SJCRH30 (cell line): ENCODE measurements around the gene DNAJC1. TPM values are rescaled to one million over a fixed set of nuclear protein-coding genes. Genes with fewer than 3 reads are reported as not detected.
"Not testable (repeated sequence)": the region's sequence is repeated elsewhere in the genome, so short reads cannot be mapped to it uniquely, and the experiment has no call there.

Source experiments
- DNase-seq, 2 experiments: peaks; one replicate each; pipeline ENCODE4 v3.0.0-alpha.2; 2015 to 2020
- H3K27ac ChIP-seq: fragments of 250-450 bp; sonication (Bioruptor Pico); 2 replicates; pipeline ENCODE4 v1.5.1; 2020; ENCODE audit warnings: mild to moderate bottlenecking, moderate library complexity
- H3K27me3 ChIP-seq: fragments of 250-450 bp; sonication (Bioruptor Pico); 2 replicates; pipeline ENCODE4 v1.5.1; 2020; ENCODE audit warnings: mild to moderate bottlenecking, moderate library complexity
- H3K36me3 ChIP-seq: fragments of 250-450 bp; sonication (Bioruptor Pico); 2 replicates; pipeline ENCODE4 v1.5.1; 2020; ENCODE audit warnings: mild to moderate bottlenecking, moderate library complexity
- H3K4me1 ChIP-seq: fragments of 250-450 bp; sonication (Bioruptor Pico); 2 replicates; pipeline ENCODE4 v1.5.1; 2020; ENCODE audit warnings: mild to moderate bottlenecking, moderate library complexity
- H3K4me3 ChIP-seq: fragments of 250-450 bp; sonication (Bioruptor Pico); 2 replicates; pipeline ENCODE4 v1.5.1; 2020; ENCODE audit warnings: mild to moderate bottlenecking, moderate library complexity
- H3K9me3 ChIP-seq: fragments of 250-450 bp; sonication (Bioruptor Pico); replicated peaks from 2 replicates; pipeline ENCODE4 v1.5.1; 2020; ENCODE audit warnings: mild to moderate bottlenecking, moderate library complexity
- total RNA-seq: library from RNA; depleted of rRNA; stranded (reverse); fragments of >200 nt; shearing (Covaris generic); gene quantifications from 2 replicates; pipeline ENCODE4 v1.2.3, GENCODE V29; 2014

The DNAJC1 gene
- total RNA-seq, 1 experiment from 2014 or later = 11.4 TPM

- no peaks in the 10 kb centered on the region; the same call in 1 of the 2 replicates for H3K36me3 ChIP-seq
- peaks cover 10% of the 10 kb centered on the region for H3K9me3 ChIP-seq
- H3K4me3 ChIP-seq = no peak overlapping the region
- no peaks in the 10 kb centered on the region for H3K27me3 ChIP-seq
- DNase-seq = no peak
- no peaks in the 10 kb centered on the region for H3K4me1 ChIP-seq
- no peak overlapping the region for H3K27ac ChIP-seq
These were observed 178.2 kb downstream of the DNAJC1 start for GRCh38 chr10:21825345-21825744.

DNA sequence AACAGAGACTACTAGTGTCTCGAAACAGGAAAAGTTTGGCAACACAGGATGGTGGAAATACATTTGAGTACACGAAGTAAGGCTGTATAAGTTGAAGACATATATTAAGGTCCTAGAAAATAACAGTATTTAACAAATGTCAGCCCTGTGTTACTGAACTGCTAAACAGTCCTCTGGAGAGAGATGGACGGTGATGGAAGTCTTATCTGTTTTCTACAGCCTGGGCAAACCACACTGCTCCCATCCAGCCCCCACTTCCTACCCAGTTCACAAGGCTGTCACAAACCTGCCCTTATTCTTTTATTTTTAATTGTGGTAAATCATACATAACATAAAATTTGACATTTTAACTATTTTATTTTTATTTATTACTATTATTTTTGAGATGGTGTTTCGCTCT, 179.1 kb downstream of the DNAJC1 start:
- DNase-seq = no peak
- Histone ChIP-seq H3K4me1 (no peaks in the 10 kb centered on the region), H3K36me3 (no peaks in the 10 kb centered on the region; the same call in 1 of the 2 replicates)

DNA sequence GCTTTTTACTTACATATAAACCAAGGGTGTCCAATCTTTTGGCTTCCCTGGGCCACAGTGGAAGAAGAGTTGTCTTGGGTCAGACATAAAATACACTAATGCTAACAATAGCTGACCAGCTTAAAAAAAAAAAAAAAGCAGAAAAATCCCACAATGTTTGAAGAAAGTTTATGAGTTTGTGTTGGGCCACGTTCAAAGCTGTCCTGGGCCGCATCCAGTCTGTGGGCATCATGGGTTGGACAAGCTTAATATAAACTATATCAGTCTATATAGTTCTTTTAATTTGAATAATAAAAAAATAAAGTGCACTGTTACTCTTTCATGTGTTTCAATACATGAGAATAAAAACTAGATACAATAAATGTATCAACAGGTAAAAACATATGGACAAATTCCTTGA, 179.9 kb downstream of the DNAJC1 start:
- DNase-seq = no peak
- Histone ChIP-seq H3K9me3 (peaks cover 10% of the 10 kb centered on the region), H3K4me3 (no peak overlapping the region)

More for the DNA sequence above, 179.1 kb downstream of the DNAJC1 start:
- H3K4me3 ChIP-seq = no peak overlapping the region
- H3K27ac ChIP-seq = no peak overlapping the region
- peaks cover 10% of the 10 kb centered on the region for H3K9me3 ChIP-seq
- no peaks in the 10 kb centered on the region for H3K27me3 ChIP-seq

GRCh38 chr10:21822273-21822672, 181.3 kb downstream of the DNAJC1 start:
- H3K4me3 ChIP-seq, DNase-seq, H3K36me3 ChIP-seq, H3K9me3 ChIP-seq, H3K4me1 ChIP-seq, H3K27ac ChIP-seq, H3K27me3 ChIP-seq: not testable (repeated sequence)

More for the DNA sequence above, 179.9 kb downstream of the DNAJC1 start:
- Histone ChIP-seq H3K27me3 (no peaks in the 10 kb centered on the region), H3K36me3 (no peaks in the 10 kb centered on the region; the same call in 1 of the 2 replicates), H3K27ac (no peak overlapping the region), H3K4me1 (no peaks in the 10 kb centered on the region)

GRCh38 chr10:21820952-21821351, 182.6 kb downstream of the DNAJC1 start:
- H3K4me1 ChIP-seq = no peaks in the 10 kb centered on the region
- no peak for DNase-seq
- no peak overlapping the region for H3K27ac ChIP-seq
- peaks cover 6% of the 10 kb centered on the region; the same call in 1 of the 2 replicates for H3K9me3 ChIP-seq
- H3K36me3 ChIP-seq = no peaks in the 10 kb centered on the region
- no peak overlapping the region for H3K4me3 ChIP-seq
- no peaks in the 10 kb centered on the region for H3K27me3 ChIP-seq

GRCh38 chr10:21818416-21818815, 185.1 kb downstream of the DNAJC1 start:
- not testable (repeated sequence) for H3K27me3 ChIP-seq, H3K4me3 ChIP-seq, H3K4me1 ChIP-seq, H3K36me3 ChIP-seq, H3K27ac ChIP-seq, DNase-seq, H3K9me3 ChIP-seq

GRCh38 chr10:21814866-21815265, 188.7 kb downstream of the DNAJC1 start:
- Histone ChIP-seq H3K4me3 (no peak overlapping the region), H3K27ac (no peak overlapping the region), H3K9me3 (no peaks in the 10 kb centered on the region), H3K27me3 (no peaks in the 10 kb centered on the region), H3K36me3 (no peaks in the 10 kb centered on the region), H3K4me1 (peaks cover 16% of the 10 kb centered on the region)
- no peak for DNase-seq

DNA sequence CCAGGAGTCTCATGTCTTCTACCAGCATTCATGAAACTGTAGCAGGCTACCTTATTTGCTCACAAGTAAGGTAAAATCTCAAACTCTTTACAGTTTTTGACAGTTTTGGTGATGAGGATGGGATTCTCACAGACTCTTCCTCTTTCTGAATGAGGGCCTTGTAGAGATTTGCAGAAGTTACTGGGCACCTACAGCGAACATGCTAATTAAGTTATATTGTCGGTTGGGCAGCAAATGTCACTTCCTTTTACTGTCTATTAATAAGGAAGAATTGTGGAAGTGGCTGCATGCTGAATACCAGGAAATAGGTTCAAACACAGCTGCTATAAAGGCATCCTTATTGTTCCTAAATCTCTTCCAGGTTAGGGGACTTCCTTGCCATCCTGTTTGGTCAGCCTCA, 189.6 kb downstream of the DNAJC1 start:
- Histone ChIP-seq H3K27me3 (no peaks in the 10 kb centered on the region), H3K9me3 (no peaks in the 10 kb centered on the region), H3K36me3 (no peaks in the 10 kb centered on the region), H3K4me1 (peaks cover 18% of the 10 kb centered on the region), H3K4me3 (no peak overlapping the region), H3K27ac (no peak overlapping the region)
- DNase-seq = no peak

- Histone ChIP-seq H3K4me1 (peaks cover 46% of the 10 kb centered on the region), H3K27me3 (no peaks in the 10 kb centered on the region), H3K9me3 (no peaks in the 10 kb centered on the region), H3K27ac (peak overlapping the region; percentile 19; the same call in 1 of the 2 replicates), H3K36me3 (no peaks in the 10 kb centered on the region), H3K4me3 (no peak overlapping the region)
- peak in 1 of 2 experiments; percentile 17 for DNase-seq
These were observed 192.3 kb downstream of the DNAJC1 start for GRCh38 chr10:21811245-21811585.

DNA sequence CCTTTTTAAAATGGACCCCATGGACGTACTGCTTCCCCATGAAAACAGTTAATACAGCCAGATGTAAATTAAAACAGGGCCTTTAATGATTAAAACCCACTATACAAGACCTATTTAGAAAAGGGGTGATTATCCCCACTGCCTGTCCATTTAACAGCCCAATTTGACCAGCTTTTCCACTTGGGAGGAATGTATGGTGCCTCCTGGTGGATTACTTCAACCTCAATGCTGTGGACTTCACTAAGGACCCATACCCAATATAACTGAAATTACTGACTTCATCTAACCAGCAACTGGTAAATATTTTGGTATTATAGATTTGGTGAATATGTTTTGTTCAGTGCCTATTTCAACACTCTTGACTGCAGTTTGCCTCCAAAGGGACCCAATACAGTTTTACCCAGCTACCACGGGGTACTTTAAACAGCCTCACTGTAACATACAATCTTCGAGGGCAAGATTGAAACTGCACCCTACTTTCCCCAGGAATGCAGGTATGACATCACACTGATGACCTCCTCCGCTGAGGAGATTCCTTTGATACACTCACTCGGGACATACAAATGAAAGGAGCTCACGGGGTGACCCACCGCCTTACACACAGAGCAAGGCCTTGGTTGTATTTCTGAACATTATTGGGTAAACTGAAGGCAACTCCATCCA, 192.8 kb downstream of the DNAJC1 start:
- Histone ChIP-seq H3K4me3 (no peak overlapping the region), H3K27ac (peak overlapping the region; percentile 19; the same call in 1 of the 2 replicates), H3K36me3 (no peaks in the 10 kb centered on the region), H3K27me3 (no peaks in the 10 kb centered on the region), H3K4me1 (peaks cover 51% of the 10 kb centered on the region), H3K9me3 (no peaks in the 10 kb centered on the region)
- no peak for DNase-seq

DNA sequence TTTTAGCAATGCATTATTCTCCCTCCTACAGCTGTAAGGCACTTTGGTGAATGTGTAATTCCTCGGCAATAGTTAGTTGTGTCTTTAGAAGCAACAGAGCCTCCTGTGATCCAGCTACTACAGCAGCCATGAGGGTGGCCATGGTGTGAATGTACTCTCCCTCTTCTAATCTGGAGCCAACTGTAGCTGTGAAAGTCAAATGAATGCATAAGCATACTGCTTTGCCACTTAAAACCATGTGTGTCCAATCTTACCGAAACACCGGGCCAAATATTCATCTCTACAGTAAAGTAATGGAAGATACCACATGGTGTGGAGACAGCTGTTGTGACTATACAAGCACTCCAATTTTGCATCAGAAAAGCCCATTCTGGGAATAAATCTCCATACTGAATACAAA, 195.0 kb downstream of the DNAJC1 start:
- Histone ChIP-seq H3K4me3 (peak overlapping the region; percentile 15; the same call in 1 of the 2 replicates), H3K27ac (peak overlapping the region; percentile 82), H3K36me3 (no peaks in the 10 kb centered on the region), H3K4me1 (peaks cover 56% of the 10 kb centered on the region), H3K9me3 (no peaks in the 10 kb centered on the region), H3K27me3 (no peaks in the 10 kb centered on the region)
- peak; percentile 50 to 78 for DNase-seq

DNA sequence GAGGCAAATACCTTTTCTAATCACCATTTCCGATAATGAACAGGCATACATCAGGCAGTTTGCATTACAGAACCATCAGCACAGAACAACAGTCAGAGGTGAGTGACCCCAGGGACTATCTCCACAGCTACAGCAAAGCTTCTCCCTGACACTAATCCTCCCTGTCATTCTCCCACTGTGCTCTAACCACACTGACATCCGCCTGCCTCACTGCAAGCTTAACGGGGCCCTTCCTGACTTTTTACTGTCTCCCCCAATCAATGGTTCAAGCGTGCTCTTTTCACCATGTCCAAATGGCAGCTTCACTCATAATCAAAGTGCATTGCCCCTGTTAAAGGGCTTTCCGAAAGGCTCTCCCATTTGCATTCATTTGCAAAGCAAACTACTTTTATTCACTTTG, 196.3 kb downstream of the DNAJC1 start:
- Histone ChIP-seq H3K9me3 (no peaks in the 10 kb centered on the region), H3K36me3 (no peaks in the 10 kb centered on the region), H3K27me3 (no peaks in the 10 kb centered on the region), H3K4me3 (no peak overlapping the region), H3K27ac (no peak overlapping the region; the same call in 1 of the 2 replicates), H3K4me1 (peaks cover 69% of the 10 kb centered on the region)
- DNase-seq = peak; percentile 43 to 69

DNA sequence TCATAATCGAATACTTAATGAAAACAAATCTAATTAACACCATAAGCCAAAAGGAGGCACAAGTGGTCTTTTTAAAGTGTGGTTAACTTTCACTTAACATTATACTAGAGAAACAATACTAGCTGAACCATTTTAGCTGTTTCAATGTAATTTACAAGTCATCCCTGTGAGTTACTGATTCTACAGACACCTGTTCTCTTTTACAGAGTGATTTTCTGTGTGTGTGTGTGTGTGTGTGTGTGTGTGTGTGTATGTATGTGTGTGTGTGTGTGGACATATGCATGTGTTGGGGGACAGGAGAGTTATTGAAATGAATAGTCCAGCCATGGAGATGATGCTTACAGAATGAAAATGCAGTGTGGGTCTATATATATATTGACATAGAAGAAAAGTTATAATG, 200.2 kb downstream of the DNAJC1 start:
- Histone ChIP-seq H3K27me3 (no peaks in the 10 kb centered on the region), H3K9me3 (0 out of 2 replicates have a peak, but pooled peaks cover 4% of the 10 kb centered on the region), H3K4me3 (no peak overlapping the region), H3K27ac (no peak overlapping the region), H3K4me1 (peaks cover 49% of the 10 kb centered on the region), H3K36me3 (no peaks in the 10 kb centered on the region)
- DNase-seq = peak in 1 of 2 experiments; percentile 45

DNA sequence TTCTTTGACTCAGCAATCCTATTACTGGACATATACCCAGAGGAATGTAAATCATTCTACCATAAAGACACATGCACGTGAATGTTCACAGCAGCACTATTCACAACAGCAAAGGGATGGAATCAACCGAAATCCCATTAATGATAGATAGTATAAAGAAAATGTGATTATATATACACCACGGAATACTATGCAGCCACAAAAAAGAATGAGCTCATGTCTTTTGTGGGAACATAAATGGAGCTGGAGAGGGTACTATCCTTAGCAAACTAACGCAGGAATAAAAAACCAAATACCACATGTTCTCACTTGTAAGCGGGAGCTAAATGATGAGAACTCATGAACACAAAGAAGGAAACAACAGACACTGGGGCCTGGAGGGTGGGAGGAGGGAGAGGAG, 201.9 kb downstream of the DNAJC1 start:
- no peak overlapping the region for H3K4me3 ChIP-seq
- DNase-seq = no peak
- no peak overlapping the region for H3K27ac ChIP-seq
- H3K9me3 ChIP-seq = 0 out of 2 replicates have a peak, but pooled peaks cover 4% of the 10 kb centered on the region
- H3K4me1 ChIP-seq = peaks cover 31% of the 10 kb centered on the region
- H3K27me3 ChIP-seq = no peaks in the 10 kb centered on the region
- H3K36me3 ChIP-seq = no peaks in the 10 kb centered on the region

GRCh38 chr10:21797984-21798765, 205.4 kb downstream of the DNAJC1 start:
- DNase-seq = no peak
- Histone ChIP-seq H3K4me1 (peaks cover 13% of the 10 kb centered on the region), H3K4me3 (no peak overlapping the region), H3K27me3 (no peaks in the 10 kb centered on the region), H3K36me3 (no peaks in the 10 kb centered on the region), H3K9me3 (0 out of 2 replicates have a peak, but pooled peaks cover 4% of the 10 kb centered on the region), H3K27ac (no peak overlapping the region)
